Measurements from ENCODE around the gene RC3H2. TPM values are rescaled to one million over a fixed set of nuclear protein-coding genes. Genes with fewer than 3 reads are reported as not detected.

RC3H2 gene
- total RNA-seq, 1 experiment from 2014 or later, result 37.5 TPM

- no peak for TF ChIP-seq ZNF425 (CRISPR knock-in tag; conservative IDR thresholded peaks at IDR 0.05)
- no peak for TF ChIP-seq MYBL2 (CRISPR knock-in tag; IDR thresholded peaks at IDR 0.05)
- no peak for TF ChIP-seq SMAD4 (CRISPR knock-in tag; IDR thresholded peaks at IDR 0.05)
- no peak for TF ChIP-seq NFE2L1 (CRISPR knock-in tag; IDR thresholded peaks at IDR 0.05)
- peak; percentile 80 for TF ChIP-seq USF1 (CRISPR knock-in tag; IDR thresholded peaks at IDR 0.05)
- TF ChIP-seq E2F5 (CRISPR knock-in tag; IDR thresholded peaks at IDR 0.05), result no peak
- TF ChIP-seq CDX4 (CRISPR knock-in tag; IDR thresholded peaks at IDR 0.05; ENCODE audit: borderline replicate concordance), result no peak
- no peak for TF ChIP-seq PREB (CRISPR knock-in tag; IDR thresholded peaks at IDR 0.05; ENCODE audit: borderline replicate concordance)
- TF ChIP-seq ARID4B (CRISPR knock-in tag; IDR thresholded peaks at IDR 0.05; ENCODE audit: borderline replicate concordance), result peak; percentile 87; the same call in 1 of the 2 replicates
- no peak for TF ChIP-seq ZMAT4 (CRISPR knock-in tag; IDR thresholded peaks at IDR 0.05)
- TF ChIP-seq PRDM15 (CRISPR knock-in tag; IDR thresholded peaks at IDR 0.05), result no peak
- TF ChIP-seq ZNF138 (CRISPR knock-in tag; conservative IDR thresholded peaks at IDR 0.05), result no peak
- no peak for TF ChIP-seq JUN (CRISPR knock-in tag; IDR thresholded peaks at IDR 0.05)
- TF ChIP-seq NR1H2 (CRISPR knock-in tag; IDR thresholded peaks at IDR 0.05), result no peak
- TF ChIP-seq GTF2I (CRISPR knock-in tag; conservative IDR thresholded peaks at IDR 0.05), result no peak
- peak; percentile 76 for TF ChIP-seq CREM (CRISPR knock-in tag; IDR thresholded peaks at IDR 0.05)
- TF ChIP-seq TEAD4 (CRISPR knock-in tag; IDR thresholded peaks at IDR 0.05), result 0 out of 2 replicates have a peak, but pooled peaks have one; percentile 23
- TF ChIP-seq ZNF532 (CRISPR knock-in tag; IDR thresholded peaks at IDR 0.05; ENCODE audit: borderline replicate concordance), result no peak
Observed at GRCh38 chr9:122931226-122932121, 26.3 kb upstream of the RC3H2 start, which contains the start of gene ZBTB26 (continued).

All from WTC11 (cell line).